NCI-H146 (cell line): Measurements from ENCODE around the gene MAP2K7.
"Not testable (repeated sequence)": the region's sequence is repeated elsewhere in the genome, so short reads cannot be mapped to it uniquely, and the experiment has no call there.

Experiments used
- DNase-seq: peaks from one replicate; lab custom pipeline; 2025; lab: John Stamatoyannopoulos, UW

MAP2K7 gene

GRCh38 chr19:7908078-7908699 is 4.5 kb downstream of the MAP2K7 start:
- no peak for DNase-seq

GRCh38 chr19:7908742-7909461 is 5.2 kb downstream of the MAP2K7 start:
- no peak for DNase-seq

GRCh38 chr19:7909471-7910067 is 5.9 kb downstream of the MAP2K7 start:
- DNase-seq = no peak

DNA sequence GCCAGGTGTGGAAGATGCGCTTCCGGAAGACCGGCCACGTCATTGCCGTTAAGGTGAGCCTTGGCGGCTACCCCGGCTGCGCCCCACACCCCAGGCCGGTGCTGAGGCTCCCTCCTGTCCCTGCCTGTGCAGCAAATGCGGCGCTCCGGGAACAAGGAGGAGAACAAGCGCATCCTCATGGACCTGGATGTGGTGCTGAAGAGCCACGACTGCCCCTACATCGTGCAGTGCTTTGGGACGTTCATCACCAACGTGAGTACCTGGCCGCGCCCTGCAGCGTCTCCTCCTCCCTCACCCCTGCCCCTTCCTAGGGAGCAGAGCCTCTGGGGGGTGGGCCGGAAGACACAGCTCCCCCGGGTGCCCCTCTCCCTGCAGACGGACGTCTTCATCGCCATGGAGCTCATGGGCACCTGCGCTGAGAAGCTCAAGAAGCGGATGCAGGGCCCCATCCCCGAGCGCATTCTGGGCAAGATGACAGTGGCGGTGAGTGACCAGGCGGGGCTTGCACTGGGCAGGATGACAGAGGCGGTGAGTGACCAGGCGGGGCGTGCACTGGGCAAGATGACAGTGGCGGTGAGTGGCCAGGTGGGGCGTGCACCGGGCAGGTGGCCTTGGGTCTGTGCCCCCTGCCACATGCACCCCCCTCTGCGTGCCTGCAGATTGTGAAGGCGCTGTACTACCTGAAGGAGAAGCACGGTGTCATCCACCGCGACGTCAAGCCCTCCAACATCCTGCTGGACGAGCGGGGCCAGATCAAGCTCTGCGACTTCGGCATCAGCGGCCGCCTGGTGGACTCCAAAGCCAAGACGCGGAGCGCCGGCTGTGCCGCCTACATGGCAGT is 6.9 kb downstream of the MAP2K7 start:
- no peak for DNase-seq

DNA sequence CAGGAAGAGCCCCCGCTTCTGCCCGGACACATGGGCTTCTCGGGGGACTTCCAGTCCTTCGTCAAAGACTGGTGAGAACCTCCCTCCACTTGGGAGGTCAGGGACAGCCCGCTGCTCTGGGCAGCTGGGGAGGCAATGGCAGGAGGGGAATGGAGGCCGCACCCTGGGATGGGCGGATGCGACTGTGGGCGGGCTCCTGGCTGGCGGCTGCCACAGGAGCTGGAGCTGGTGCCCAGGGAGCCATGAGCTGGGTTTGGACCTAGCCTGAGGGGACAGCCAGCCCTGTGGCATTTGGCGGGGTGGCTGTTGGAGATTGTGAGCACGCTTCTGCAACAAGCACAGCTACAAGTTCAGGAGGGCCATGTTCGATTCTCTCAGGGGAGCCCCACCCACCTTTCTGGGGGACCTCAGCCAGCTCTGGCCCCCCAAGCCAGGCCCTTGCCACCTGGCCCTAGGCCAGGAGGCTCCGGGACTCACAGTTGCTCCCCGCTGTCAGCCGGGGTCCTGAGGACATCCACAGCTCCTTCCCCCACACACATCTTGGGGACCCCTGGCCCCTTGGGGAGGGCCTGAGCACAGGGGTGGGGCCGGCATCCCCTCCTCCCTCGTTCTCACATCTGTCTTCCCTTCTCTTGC is 7.9 kb downstream of the MAP2K7 start:
- no peak for DNase-seq

GRCh38 chr19:7912144-7912696 is 8.5 kb downstream of the MAP2K7 start:
- no peak for DNase-seq

GRCh38 chr19:7912697-7913564 is 9.3 kb downstream of the MAP2K7 start:
- DNase-seq = no peak

DNA sequence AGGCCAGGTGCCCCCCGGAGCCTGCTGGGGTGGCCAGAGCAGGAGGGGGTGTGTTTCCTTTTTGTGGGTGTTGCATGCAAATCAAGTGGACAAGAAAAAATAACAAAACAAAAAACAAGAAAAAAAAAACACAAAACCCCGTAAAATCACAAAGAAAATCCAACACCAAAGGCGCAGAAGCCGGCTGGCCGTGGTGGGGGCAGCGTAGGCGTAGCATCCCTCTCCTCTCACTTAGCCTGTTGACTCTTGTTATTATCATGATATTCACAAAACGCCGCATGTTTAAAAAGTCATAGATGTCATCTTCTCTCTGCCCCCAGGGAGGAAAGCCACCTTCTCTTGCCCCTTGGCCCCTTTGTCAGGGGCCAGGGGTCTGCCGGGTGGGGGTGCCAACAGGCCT is 10.0 kb downstream of the MAP2K7 start:
- DNase-seq = no peak

- no peak for DNase-seq
These were observed 10.4 kb downstream of the MAP2K7 start for GRCh38 chr19:7914099-7914498.

- no peak for DNase-seq
These were observed 10.9 kb downstream of the MAP2K7 start, which contains the start of gene TGFBR3L for GRCh38 chr19:7914598-7915045. Gene TGFBR3L, plus strand, starts transcription at chr19:7914830.

GRCh38 chr19:7915250-7916102 is 11.8 kb downstream of the MAP2K7 start:
- DNase-seq = no peak

GRCh38 chr19:7916103-7916954 is 12.7 kb downstream of the MAP2K7 start:
- peak; percentile 40 for DNase-seq

DNA sequence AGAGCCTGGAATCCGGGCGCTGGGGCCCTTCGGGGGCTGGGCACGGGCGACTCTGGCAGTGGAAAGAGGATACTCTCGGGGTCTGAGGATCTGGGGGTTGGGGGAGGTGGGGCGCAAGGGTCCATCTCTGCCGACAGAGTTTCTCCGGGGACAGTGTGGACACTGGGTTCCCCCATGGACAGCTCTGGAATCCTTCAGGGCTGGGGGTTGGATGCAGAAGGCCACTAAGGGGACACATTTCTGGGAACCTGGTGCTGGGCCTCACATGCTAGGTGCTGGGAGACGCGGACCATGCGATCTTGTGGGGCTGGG is 13.2 kb downstream of the MAP2K7 start:
- DNase-seq = no peak

GRCh38 chr19:7917267-7918061 is 13.8 kb downstream of the MAP2K7 start:
- peak; percentile 55 for DNase-seq

DNA sequence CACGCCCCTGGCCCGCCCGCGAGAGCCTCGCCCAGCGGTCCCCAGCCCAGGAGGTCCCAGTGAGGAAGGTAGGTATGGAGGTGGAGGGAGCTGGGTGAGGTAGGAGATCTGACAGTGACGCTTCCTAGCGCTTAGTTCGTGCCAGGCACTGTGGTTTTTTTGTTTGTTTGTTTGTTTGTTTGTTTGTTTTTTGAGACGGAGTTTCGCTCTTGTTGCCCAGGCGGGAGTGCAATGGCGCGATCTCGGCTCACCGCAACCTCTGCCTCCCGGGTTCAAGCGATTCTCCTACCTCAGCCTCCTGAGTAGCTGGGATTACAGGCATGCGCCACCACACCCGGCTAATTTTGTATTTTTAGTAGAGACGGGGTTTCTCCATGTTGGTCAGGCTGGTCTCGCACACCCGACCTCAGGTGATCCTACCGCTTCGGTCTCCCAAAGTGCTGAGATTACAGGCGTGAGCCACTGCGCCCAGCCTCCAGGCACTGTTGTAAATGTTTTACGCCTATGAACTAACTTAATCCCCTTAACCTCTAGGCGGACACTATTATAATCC is 14.5 kb downstream of the MAP2K7 start:
- DNase-seq = not testable (repeated sequence)

DNA sequence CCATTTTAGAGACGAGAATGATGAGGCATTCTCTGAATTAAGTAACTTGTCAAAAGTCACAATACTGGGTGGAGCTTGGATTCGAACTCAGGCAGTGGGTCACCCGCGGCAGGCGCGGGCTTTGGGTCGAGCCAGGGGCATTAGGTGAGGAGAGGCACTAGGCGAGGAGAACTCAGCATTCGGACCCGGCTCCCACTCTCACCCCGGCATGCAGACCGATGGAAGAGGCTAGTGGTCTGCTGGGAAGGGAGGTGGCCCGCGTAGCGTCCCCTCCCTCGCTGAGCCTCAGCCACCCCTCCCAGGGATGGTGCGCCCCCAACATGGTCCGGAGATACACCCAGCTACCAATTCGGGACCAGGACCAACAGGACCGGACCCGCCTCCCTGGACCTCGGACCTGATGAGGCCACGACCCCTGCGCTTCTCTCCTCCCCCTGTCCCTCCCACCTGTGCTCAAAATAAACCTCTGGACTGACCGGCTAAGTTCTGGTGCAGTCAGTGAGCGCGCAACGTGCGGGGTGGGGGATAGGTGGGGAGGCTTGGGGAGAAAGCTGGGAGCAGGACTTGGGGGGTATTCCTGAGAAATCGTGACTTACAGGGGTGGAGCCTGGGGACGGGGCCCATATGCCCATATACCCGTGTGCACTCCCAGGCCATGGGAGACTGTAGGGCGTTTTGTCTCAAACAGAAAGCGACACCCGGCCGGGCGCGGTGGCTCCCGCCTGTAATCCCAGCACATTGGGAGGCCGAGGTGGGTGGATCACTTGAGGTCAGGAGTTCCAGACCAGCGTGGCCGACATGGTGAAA is 15.1 kb downstream of the MAP2K7 start:
- DNase-seq = no peak
